HepG2 (cell line): Measurements from ENCODE around the gene HYI.

Experiments used
- CTCF ChIP-seq: sonication (generic); formaldehyde crosslinking; IDR thresholded peaks from 2 replicates; pipeline ENCODE4 v1.5.0; 2020; ENCODE audit warnings: mild to moderate bottlenecking, missing genetic modification reagents, moderate library complexity
- JUND ChIP-seq: sonication (generic); formaldehyde crosslinking; IDR thresholded peaks from 2 replicates; pipeline ENCODE4 v1.8.0; 2022; ENCODE audit warnings: mild to moderate bottlenecking, missing genetic modification reagents
- MXI1 ChIP-seq: IDR thresholded peaks from 3 replicates; pipeline ENCODE4 v1.6.1; 2012; ENCODE audit warnings: low read depth, low read length, inconsistent platforms, borderline replicate concordance
- THAP7 ChIP-seq: sonication (generic); formaldehyde crosslinking; IDR thresholded peaks from 2 replicates; pipeline ENCODE4 v1.8.1; 2023; ENCODE audit warnings: mild to moderate bottlenecking, missing genetic modification reagents
- TF ChIP-seq, protein P1 (sequence below), 2 experiments: IDR thresholded peaks; 2 replicates each; pipeline ENCODE4 v1.6.1; 2011 to 2012; ENCODE audit warnings: low read length in 2 of 2, borderline replicate concordance in 1 of 2, low read depth in 1 of 2, mild to moderate bottlenecking in 1 of 2, moderate library complexity in 1 of 2

- TF ChIP-seq CTCF (CRISPR knock-in tag) = no peak
- no peak for TF ChIP-seq THAP7
- TF ChIP-seq MXI1 = no peak
- TF ChIP-seq JUND (CRISPR knock-in tag) = no peak
- TF ChIP-seq, protein P1, sequence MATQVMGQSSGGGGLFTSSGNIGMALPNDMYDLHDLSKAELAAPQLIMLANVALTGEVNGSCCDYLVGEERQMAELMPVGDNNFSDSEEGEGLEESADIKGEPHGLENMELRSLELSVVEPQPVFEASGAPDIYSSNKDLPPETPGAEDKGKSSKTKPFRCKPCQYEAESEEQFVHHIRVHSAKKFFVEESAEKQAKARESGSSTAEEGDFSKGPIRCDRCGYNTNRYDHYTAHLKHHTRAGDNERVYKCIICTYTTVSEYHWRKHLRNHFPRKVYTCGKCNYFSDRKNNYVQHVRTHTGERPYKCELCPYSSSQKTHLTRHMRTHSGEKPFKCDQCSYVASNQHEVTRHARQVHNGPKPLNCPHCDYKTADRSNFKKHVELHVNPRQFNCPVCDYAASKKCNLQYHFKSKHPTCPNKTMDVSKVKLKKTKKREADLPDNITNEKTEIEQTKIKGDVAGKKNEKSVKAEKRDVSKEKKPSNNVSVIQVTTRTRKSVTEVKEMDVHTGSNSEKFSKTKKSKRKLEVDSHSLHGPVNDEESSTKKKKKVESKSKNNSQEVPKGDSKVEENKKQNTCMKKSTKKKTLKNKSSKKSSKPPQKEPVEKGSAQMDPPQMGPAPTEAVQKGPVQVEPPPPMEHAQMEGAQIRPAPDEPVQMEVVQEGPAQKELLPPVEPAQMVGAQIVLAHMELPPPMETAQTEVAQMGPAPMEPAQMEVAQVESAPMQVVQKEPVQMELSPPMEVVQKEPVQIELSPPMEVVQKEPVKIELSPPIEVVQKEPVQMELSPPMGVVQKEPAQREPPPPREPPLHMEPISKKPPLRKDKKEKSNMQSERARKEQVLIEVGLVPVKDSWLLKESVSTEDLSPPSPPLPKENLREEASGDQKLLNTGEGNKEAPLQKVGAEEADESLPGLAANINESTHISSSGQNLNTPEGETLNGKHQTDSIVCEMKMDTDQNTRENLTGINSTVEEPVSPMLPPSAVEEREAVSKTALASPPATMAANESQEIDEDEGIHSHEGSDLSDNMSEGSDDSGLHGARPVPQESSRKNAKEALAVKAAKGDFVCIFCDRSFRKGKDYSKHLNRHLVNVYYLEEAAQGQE (IDR thresholded peaks at IDR 0.05; ENCODE audit: borderline replicate concordance in 1 of 2, low read depth in 1 of 2, low read length in 2 of 2) = no peak
These were observed 12.4 kb downstream of the HYI start for GRCh38 chr1:43441166-43441893.
